HepG2 (cell line): ENCODE measurements around the gene CCDC69. TPM values are rescaled to one million over a fixed set of nuclear protein-coding genes. Genes with fewer than 3 reads are reported as not detected.

Experiments used
- CREM ChIP-seq, 2 experiments: sonication (generic) in 1 of 2; formaldehyde crosslinking in 1 of 2; IDR thresholded peaks; 2 replicates each; pipeline versions ENCODE4 v1.4.0 to v1.6.1; 2016 to 2020; ENCODE audit warnings: antibody characterized with exemption in 1 of 2, mild to moderate bottlenecking in 1 of 2, missing genetic modification reagents in 1 of 2
- GTF2F1 ChIP-seq: fragments of 150-350 bp; IDR thresholded peaks from 2 replicates; pipeline ENCODE4 v1.6.1; 2014; ENCODE audit warnings: low read length
- MBD4 ChIP-seq: IDR thresholded peaks from 2 replicates; pipeline ENCODE4 v1.6.1; 2012; ENCODE audit warnings: low read length, inconsistent platforms, borderline replicate concordance
- MYC ChIP-seq: sonication (generic); formaldehyde crosslinking; IDR thresholded peaks from 2 replicates; pipeline ENCODE4 v1.9.0; 2021; ENCODE audit warnings: missing genetic modification reagents, borderline replicate concordance
- PCBP2 ChIP-seq: fragments of 200-400 bp; formaldehyde crosslinking; optimal IDR thresholded peaks from 2 replicates; pipeline ENCODE3; 2018; ENCODE audit warnings: low read length, low read depth; ENCODE audit not compliant: poor library complexity, severe bottlenecking
- ZC3H13 ChIP-seq: sonication (generic); formaldehyde crosslinking; IDR thresholded peaks from 2 replicates; pipeline ENCODE4 v1.8.1; 2023; ENCODE audit warnings: mild to moderate bottlenecking, missing genetic modification reagents, moderate library complexity
- ZFP36L1 ChIP-seq: sonication (generic); formaldehyde crosslinking; IDR thresholded peaks from 2 replicates; pipeline ENCODE4 v1.8.0; 2022; ENCODE audit warnings: mild to moderate bottlenecking, missing genetic modification reagents, moderate library complexity
- ZFX ChIP-seq: sonication (generic); formaldehyde crosslinking; IDR thresholded peaks from 2 replicates; pipeline ENCODE4 v1.4.0; 2020; ENCODE audit warnings: mild to moderate bottlenecking, low read depth, missing genetic modification reagents, moderate library complexity
- ZNF121 ChIP-seq: sonication (generic); formaldehyde crosslinking; IDR thresholded peaks from 2 replicates; pipeline ENCODE4 v1.5.0; 2020; ENCODE audit warnings: mild to moderate bottlenecking, missing genetic modification reagents
- ZNF142 ChIP-seq: sonication (generic); formaldehyde crosslinking; IDR thresholded peaks from 2 replicates; pipeline ENCODE4 v1.4.0; 2020; ENCODE audit warnings: missing genetic modification reagents
- ZNF253 ChIP-seq: sonication (generic); formaldehyde crosslinking; IDR thresholded peaks from 2 replicates; pipeline ENCODE4 v1.8.0; 2022; ENCODE audit warnings: mild to moderate bottlenecking, missing genetic modification reagents, borderline replicate concordance
- ZNF619 ChIP-seq: sonication (generic); formaldehyde crosslinking; IDR thresholded peaks from 2 replicates; pipeline ENCODE4 v1.4.0; 2020; ENCODE audit warnings: mild to moderate bottlenecking, missing genetic modification reagents
- ZNF780A ChIP-seq: sonication (generic); formaldehyde crosslinking; IDR thresholded peaks from 2 replicates; pipeline ENCODE4 v1.8.0; 2022; ENCODE audit warnings: mild to moderate bottlenecking, missing genetic modification reagents, moderate library complexity
- ZNF788 ChIP-seq: sonication (generic); formaldehyde crosslinking; IDR thresholded peaks from 2 replicates; pipeline ENCODE4 v1.5.0; 2020; ENCODE audit warnings: mild to moderate bottlenecking, missing genetic modification reagents, borderline replicate concordance
- polyA plus RNA-seq, 8 experiments: library from polyadenylated mRNA; depleted of rRNA in 3 of 8; stranded (reverse) in 7 of 8; unstranded in 1 of 8; fragments of >200 nt; fragmentation: Illumina TruSeq in 4 of 8; extraction: Trizol in 4 of 8; gene quantifications; 2 replicates each; pipeline versions ENCODE4 v1.2.1 to v1.2.3, GENCODE V29; 2011 to 2016; ENCODE audit warnings: low read depth in 4 of 8, missing spikeins in 1 of 8, mixed read lengths in 1 of 8; ENCODE audit not compliant: insufficient read depth in 1 of 8
- total RNA-seq, 5 experiments: library from RNA; depleted of rRNA; stranded (reverse); fragments of >200 nt; fragmentation: Illumina TruSeq; extraction: Trizol; gene quantifications; 2 replicates each; pipeline ENCODE4 v1.2.3, GENCODE V29; 2016; ENCODE audit warnings: low read depth in 1 of 5
- TF ChIP-seq, protein P1 (sequence below): sonication (generic); formaldehyde crosslinking; IDR thresholded peaks from one replicate; pipeline ENCODE4 v1.5.1; 2020; ENCODE audit warnings: mild to moderate bottlenecking, missing genetic modification reagents; ENCODE audit errors: not compliant biosample characterization

Gene CCDC69
- total and polyA plus RNA-seq, 2 of the 13 experiments (the other 11 are each of a cell fraction or from before 2014, with no cell fraction given), result 12.2 to 45.2 TPM

DNA sequence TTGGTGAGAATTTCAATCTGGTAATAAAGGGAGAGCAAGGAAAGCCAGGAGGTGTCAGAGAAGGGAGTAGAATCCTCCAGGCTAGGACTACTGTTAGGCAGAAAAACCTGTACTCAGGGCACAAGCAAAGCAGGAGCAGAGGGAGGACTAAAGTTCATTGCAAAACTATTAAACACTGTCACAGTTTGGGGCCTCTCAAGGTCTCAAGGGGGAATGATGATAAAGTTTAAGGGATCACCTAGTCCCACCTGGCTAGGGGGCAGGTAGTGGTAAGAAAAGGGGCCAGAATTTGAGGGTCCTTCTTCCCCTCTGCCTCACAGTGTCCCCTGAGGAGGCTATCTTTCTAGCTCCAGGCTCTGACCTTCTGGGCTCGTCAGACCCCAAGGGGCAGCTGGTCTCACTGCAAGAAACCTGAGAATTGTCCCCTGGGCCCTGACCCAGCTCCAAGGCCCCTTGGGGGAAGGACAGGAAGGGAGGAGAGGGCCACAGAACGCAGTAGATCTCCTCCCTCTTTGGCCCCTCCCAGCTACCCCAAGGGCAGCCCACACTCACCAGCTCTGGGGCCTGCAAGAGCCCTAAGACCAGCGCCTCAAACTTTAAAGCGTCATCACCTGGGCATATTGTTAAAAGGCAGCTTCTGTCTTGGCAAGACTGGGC, 974 bp downstream of the CCDC69 start (continued):
- no peak for TF ChIP-seq ZNF121
- no peak for TF ChIP-seq PCBP2
- TF ChIP-seq, protein P1, sequence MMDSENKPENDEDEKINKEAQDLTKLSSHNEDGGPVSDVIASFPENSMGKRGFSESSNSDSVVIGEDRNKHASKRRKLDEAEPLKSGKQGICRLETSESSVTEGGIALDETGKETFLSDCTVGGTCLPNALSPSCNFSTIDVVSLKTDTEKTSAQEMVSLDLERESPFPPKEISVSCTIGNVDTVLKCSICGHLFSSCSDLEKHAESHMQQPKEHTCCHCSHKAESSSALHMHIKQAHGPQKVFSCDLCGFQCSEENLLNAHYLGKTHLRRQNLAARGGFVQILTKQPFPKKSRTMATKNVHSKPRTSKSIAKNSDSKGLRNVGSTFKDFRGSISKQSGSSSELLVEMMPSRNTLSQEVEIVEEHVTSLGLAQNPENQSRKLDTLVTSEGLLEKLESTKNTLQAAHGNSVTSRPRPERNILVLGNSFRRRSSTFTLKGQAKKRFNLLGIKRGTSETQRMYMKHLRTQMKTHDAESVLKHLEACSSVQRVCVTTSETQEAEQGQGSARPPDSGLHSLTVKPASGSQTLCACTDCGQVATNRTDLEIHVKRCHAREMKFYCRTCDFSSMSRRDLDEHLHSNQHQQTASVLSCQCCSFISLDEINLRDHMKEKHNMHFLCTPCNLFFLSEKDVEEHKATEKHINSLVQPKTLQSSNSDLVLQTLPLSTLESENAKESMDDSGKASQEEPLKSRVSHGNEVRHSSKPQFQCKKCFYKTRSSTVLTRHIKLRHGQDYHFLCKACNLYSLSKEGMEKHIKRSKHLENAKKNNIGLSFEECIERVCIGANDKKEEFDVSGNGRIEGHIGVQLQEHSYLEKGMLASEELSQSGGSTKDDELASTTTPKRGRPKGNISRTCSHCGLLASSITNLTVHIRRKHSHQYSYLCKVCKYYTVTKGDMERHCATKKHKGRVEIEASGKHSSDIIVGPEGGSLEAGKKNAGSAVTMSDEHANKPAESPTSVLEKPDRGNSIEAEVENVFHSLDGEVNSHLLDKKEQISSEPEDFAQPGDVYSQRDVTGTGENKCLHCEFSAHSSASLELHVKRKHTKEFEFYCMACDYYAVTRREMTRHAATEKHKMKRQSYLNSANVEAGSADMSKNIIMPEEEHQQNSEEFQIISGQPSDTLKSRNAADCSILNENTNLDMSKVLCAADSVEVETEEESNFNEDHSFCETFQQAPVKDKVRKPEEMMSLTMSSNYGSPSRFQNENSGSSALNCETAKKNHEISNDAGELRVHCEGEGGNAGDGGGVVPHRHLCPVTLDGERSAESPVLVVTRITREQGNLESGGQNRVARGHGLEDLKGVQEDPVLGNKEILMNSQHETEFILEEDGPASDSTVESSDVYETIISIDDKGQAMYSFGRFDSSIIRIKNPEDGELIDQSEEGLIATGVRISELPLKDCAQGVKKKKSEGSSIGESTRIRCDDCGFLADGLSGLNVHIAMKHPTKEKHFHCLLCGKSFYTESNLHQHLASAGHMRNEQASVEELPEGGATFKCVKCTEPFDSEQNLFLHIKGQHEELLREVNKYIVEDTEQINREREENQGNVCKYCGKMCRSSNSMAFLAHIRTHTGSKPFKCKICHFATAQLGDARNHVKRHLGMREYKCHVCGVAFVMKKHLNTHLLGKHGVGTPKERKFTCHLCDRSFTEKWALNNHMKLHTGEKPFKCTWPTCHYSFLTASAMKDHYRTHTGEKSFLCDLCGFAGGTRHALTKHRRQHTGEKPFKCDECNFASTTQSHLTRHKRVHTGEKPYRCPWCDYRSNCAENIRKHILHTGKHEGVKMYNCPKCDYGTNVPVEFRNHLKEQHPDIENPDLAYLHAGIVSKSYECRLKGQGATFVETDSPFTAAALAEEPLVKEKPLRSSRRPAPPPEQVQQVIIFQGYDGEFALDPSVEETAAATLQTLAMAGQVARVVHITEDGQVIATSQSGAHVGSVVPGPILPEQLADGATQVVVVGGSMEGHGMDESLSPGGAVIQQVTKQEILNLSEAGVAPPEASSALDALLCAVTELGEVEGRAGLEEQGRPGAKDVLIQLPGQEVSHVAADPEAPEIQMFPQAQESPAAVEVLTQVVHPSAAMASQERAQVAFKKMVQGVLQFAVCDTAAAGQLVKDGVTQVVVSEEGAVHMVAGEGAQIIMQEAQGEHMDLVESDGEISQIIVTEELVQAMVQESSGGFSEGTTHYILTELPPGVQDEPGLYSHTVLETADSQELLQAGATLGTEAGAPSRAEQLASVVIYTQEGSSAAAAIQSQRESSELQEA (CRISPR knock-in tag), result no peak
- TF ChIP-seq CREM (IDR thresholded peaks at IDR 0.05), result no peak
- TF ChIP-seq CREM (CRISPR knock-in tag; IDR thresholded peaks at IDR 0.05), result no peak
- no peak for TF ChIP-seq ZFP36L1 (CRISPR knock-in tag)
- TF ChIP-seq ZNF780A, result no peak
- no peak; the same call in 1 of the 2 replicates for TF ChIP-seq ZNF142 (CRISPR knock-in tag)
- no peak for TF ChIP-seq GTF2F1
- 0 out of 2 replicates have a peak, but pooled peaks have one; percentile 44 for TF ChIP-seq ZNF619 (CRISPR knock-in tag)
- no peak for TF ChIP-seq MBD4
- TF ChIP-seq ZFX, result peak; percentile 46; the same call in 1 of the 2 replicates
- peak; percentile 9; the same call in 1 of the 2 replicates for TF ChIP-seq ZNF788 (CRISPR knock-in tag)
- no peak for TF ChIP-seq ZC3H13 (CRISPR knock-in tag)
- TF ChIP-seq ZNF253, result no peak
- 0 out of 2 replicates have a peak, but pooled peaks have one; percentile 29 for TF ChIP-seq MYC
